ENCODE results near the gene RBPJ. TPM values are rescaled to one million over a fixed set of nuclear protein-coding genes. Genes with fewer than 3 reads are reported as not detected.

Gene RBPJ
- total and polyA plus RNA-seq, 2 of the 8 experiments (the other 6 are each of a cell fraction or from before 2014, with no cell fraction given): 65.5 to 217 TPM

GRCh38 chr4:26299254-26299882, 21.4 kb upstream of the RBPJ start:
- Histone ChIP-seq H2BK15ac (ENCODE audit: low read length) (no peak overlapping the region), H3K23ac (ENCODE audit: insufficient read length) (no peak overlapping the region), H3K14ac (ENCODE audit: insufficient read length) (no peak overlapping the region), H4K8ac (ENCODE audit: extremely low read depth, insufficient read depth, low read length) (no peak overlapping the region), H3K79me2 (ENCODE audit: control insufficient read depth in 1 of 2, insufficient read depth in 2 of 2, low read length in 2 of 2) (no peaks in the 10 kb centered on the region), H2AFZ (ENCODE audit: low read length) (no peak overlapping the region), H3K4me3 (ENCODE audit: extremely low read depth in 1 of 4, insufficient read depth in 2 of 4, low read depth in 3 of 4, low read length in 4 of 4) (peak overlapping the region in 1 of 4 experiments; percentile 34; a peak in 1 of 8 replicates), H3K27me3 (replicated peaks in 1 of 4; ENCODE audit: control insufficient read depth in 3 of 4, extremely low read depth in 1 of 4, insufficient read depth in 3 of 4, low read length in 3 of 4) (no peaks in the 10 kb centered on the region), H3K4ac (replicated peaks; ENCODE audit: insufficient read length, low read depth, low read length) (no peak overlapping the region), H3K4me1 (replicated peaks in 1 of 4; ENCODE audit: control insufficient read depth in 3 of 4, insufficient read depth in 4 of 4, low read length in 3 of 4) (peaks cover 0 to 20% (median 10%) of the 10 kb centered on the region in 4 experiments; a peak in 5 of 7 replicates), H2BK120ac (replicated peaks; ENCODE audit: low read depth, low read length) (no peak overlapping the region), H3K9me3 (ENCODE audit: insufficient read depth in 2 of 2, low read depth in 1 of 2, low read length in 1 of 2) (no peaks in the 10 kb centered on the region), H3K23me2 (ENCODE audit: low read depth, low read length) (no peaks in the 10 kb centered on the region), H4K91ac (replicated peaks; ENCODE audit: insufficient read length, low read length) (no peak overlapping the region), H3K27ac (ENCODE audit: low read depth, low read length) (no peak overlapping the region), H3K18ac (ENCODE audit: extremely low read depth, low read length) (peak overlapping the region; percentile 16; the same call in 1 of the 2 replicates), H3K36me3 (ENCODE audit: control insufficient read depth in 2 of 4, insufficient read depth in 4 of 4, low read length in 3 of 4) (no peaks in the 10 kb centered on the region), H3K4me2 (ENCODE audit: insufficient read depth in 1 of 2, low read depth in 2 of 2, low read length in 2 of 2) (peak overlapping the region in 1 of 2 experiments; percentile 54; a peak in 2 of 4 replicates), H2AK5ac (ENCODE audit: low read depth, low read length) (no peak overlapping the region), H2BK5ac (ENCODE audit: low read depth, low read length) (peak overlapping the region; percentile 92; the same call in 1 of the 2 replicates), H4K5ac (ENCODE audit: insufficient read length, low read depth, low read length) (peak overlapping the region; percentile 89), H2BK20ac (ENCODE audit: low read length) (no peak overlapping the region; the same call in 1 of the 2 replicates), H2BK12ac (ENCODE audit: low read depth, low read length) (no peak overlapping the region; the same call in 1 of the 2 replicates), H3K9ac (replicated peaks in 1 of 4; ENCODE audit: extremely low read depth in 1 of 4, low read depth in 3 of 4, low read length in 3 of 4) (no peak overlapping the region), H3K79me1 (ENCODE audit: low read depth, low read length) (no peaks in the 10 kb centered on the region), H3K56ac (replicated peaks; ENCODE audit: insufficient read length, low read depth, low read length) (no peak overlapping the region), H4K20me1 (replicated peaks in 1 of 2; ENCODE audit: control insufficient read depth in 1 of 2, insufficient read depth in 2 of 2, low read length in 2 of 2) (no peaks in the 10 kb centered on the region)
- ChIA-PET CTCF (ENCODE audit: partially characterized antibody) (interaction anchor here (0.6 to 1.3 kb wide), 2 partner anchors 31 to 858 kb away, joined by 3 to 4 read pairs; no protein-coding TSS in a partner anchor), POLR2A (ENCODE audit: partially characterized antibody) (interaction anchor here (1.4 to 2.5 kb wide), 4 partner anchors 11 to 20 kb away, joined by 3 to 13 read pairs (median 5); partner anchors contain the start of gene RBPJ)
- WGBS, 2 experiments (ENCODE audit: extremely low coverage in 1 of 2, insufficient coverage in 1 of 2, insufficient read length in 1 of 2, insufficient replicate concordance in 2 of 2, low coverage in 1 of 2, low lambda C conversion rate in 2 of 2, missing lambda C conversion rate in 1 of 2): 43% methylated on average over 9 of the region's 9 CpGs; no CpG with 5 or more reads in 1 of the 2 experiments
- no peak for FAIRE-seq
- no peak for DNase-seq (ENCODE audit: low read depth in 1 of 2, low spot score in 2 of 2)
- TF ChIP-seq TEAD4 (IDR thresholded peaks at IDR 0.05; ENCODE audit: low read depth, low read length) (no peak), JUND (IDR thresholded peaks at IDR 0.05; ENCODE audit: low read length) (no peak), KDM1A (IDR thresholded peaks at IDR 0.05; ENCODE audit: borderline replicate concordance, low read length) (no peak), RAD21 (IDR thresholded peaks at IDR 0.05 in 1 of 2, conservative IDR thresholded peaks at IDR 0.05 in 1 of 2; ENCODE audit: low read depth in 2 of 2, low read length in 2 of 2) (no peak), TBP (IDR thresholded peaks at IDR 0.05; ENCODE audit: low read depth, low read length) (no peak), BRCA1 (IDR thresholded peaks at IDR 0.05; ENCODE audit: low read depth, low read length) (no peak), POLR2AphosphoS5 (IDR thresholded peaks at IDR 0.05; ENCODE audit: low read depth, low read length) (no peak), SIN3A (conservative IDR thresholded peaks at IDR 0.05 in 1 of 2, IDR thresholded peaks at IDR 0.05 in 1 of 2; ENCODE audit: low read depth in 1 of 2, low read length in 2 of 2) (no peak), CEBPB (IDR thresholded peaks at IDR 0.05; ENCODE audit: low read depth, low read length) (no peak)

All from H1 (cell line).